GM12873 (cell line): ENCODE measurements around the gene CAMTA1.

Experiments used
- TF ChIP-seq, protein P1 (sequence below): IDR thresholded peaks from 2 replicates; pipeline ENCODE4 v1.5.1; 2012; ENCODE audit warnings: low read depth, mild to moderate bottlenecking, moderate library complexity, low read length, control low read depth; ENCODE audit not compliant: insufficient read depth; ENCODE audit errors: missing control alignments

The CAMTA1 gene

DNA sequence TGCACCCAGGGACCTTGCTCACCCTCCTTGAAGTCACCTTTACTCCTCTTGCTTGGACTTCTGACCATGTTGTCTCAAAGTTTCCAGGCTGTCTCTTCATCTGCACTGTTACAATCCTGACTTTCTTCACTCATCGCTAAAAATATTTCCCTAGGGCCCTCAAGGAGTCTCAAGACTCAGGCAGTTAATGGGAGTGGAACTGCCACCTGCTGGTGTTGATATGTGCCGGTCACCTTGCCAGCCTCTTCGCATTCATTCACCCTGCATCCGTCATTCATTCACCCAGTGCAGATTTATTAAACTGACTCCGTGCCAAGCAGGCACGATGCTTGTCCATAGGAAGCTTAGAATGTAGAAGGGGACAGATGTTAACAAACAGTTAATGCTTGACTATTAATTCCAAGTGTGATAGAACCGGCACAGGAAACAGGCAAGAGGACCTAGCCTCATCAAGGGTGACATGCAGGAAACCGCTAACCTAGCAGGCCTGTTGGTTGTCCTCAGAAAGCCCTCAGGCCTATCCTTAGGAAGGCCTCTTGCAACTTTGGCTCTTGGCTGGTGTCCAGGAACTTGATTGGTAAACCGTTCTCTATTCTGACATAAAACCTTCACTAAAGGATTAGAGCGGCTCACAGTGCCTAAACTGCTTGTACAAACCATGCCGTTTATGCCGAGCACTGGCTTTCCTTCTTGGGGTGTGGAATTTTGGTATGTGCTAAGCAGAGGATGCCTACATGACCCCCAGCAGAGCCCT, 342.2 kb downstream of the CAMTA1 start:
- TF ChIP-seq, protein P1, sequence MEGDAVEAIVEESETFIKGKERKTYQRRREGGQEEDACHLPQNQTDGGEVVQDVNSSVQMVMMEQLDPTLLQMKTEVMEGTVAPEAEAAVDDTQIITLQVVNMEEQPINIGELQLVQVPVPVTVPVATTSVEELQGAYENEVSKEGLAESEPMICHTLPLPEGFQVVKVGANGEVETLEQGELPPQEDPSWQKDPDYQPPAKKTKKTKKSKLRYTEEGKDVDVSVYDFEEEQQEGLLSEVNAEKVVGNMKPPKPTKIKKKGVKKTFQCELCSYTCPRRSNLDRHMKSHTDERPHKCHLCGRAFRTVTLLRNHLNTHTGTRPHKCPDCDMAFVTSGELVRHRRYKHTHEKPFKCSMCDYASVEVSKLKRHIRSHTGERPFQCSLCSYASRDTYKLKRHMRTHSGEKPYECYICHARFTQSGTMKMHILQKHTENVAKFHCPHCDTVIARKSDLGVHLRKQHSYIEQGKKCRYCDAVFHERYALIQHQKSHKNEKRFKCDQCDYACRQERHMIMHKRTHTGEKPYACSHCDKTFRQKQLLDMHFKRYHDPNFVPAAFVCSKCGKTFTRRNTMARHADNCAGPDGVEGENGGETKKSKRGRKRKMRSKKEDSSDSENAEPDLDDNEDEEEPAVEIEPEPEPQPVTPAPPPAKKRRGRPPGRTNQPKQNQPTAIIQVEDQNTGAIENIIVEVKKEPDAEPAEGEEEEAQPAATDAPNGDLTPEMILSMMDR, result no peak

DNA sequence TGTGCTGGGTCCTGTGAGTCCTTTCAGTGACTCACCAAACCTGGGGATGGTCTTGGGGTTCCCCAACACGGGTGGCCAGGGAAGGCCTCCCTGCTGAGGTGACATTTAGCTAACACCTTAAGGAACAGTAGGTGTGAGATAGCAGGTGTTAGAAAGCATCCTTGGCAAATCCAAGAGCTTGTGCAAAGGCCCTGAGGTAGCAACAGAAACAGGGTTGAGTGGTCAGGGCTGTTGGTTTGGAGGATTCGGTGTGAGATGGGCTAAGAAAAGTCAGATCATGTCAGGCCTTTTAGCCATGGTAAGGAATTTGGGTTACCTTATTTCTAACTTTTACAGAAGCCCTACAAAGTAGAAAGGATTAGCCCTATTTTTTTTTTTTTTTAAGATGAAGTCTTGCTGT, 343.0 kb downstream of the CAMTA1 start:
- TF ChIP-seq, protein P1, result no peak

DNA sequence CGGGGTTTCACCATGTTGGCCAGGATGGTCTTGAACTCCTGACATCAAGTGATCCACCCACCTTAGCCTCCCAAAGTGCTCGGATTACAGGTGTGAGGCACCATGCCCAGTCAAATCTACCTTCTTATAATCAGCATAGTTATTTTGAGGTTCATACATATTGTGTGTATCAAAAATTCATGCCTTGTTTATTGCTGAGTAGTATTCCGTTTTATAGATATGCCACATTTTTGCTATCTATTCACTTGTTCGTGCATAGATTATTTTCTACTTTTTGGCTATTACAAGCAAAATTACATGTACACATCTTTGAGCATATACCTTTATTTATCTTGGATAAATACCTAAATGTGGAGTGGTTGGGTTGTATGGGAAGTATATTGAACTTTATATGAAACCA, 344.9 kb downstream of the CAMTA1 start:
- TF ChIP-seq, protein P1, result no peak

DNA sequence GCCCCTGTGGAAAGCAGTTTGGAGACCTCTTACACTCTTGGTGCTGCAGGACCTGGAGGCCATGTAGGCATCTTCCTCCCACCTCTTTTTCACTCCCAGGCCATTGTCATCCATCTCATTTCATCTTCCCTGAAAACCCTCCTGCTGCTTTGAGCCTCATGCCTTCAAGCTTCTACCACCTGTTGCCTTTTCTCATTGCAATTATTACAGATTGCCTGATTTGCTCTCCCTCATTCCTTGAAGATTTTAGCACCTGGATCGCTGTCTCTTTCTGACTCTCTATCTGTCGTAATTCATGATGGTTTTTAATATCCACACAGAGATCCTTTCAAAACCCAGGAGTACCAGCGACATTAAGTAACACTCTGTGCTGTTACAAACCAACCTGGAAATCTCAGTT, 350.2 kb downstream of the CAMTA1 start:
- TF ChIP-seq, protein P1, result no peak

DNA sequence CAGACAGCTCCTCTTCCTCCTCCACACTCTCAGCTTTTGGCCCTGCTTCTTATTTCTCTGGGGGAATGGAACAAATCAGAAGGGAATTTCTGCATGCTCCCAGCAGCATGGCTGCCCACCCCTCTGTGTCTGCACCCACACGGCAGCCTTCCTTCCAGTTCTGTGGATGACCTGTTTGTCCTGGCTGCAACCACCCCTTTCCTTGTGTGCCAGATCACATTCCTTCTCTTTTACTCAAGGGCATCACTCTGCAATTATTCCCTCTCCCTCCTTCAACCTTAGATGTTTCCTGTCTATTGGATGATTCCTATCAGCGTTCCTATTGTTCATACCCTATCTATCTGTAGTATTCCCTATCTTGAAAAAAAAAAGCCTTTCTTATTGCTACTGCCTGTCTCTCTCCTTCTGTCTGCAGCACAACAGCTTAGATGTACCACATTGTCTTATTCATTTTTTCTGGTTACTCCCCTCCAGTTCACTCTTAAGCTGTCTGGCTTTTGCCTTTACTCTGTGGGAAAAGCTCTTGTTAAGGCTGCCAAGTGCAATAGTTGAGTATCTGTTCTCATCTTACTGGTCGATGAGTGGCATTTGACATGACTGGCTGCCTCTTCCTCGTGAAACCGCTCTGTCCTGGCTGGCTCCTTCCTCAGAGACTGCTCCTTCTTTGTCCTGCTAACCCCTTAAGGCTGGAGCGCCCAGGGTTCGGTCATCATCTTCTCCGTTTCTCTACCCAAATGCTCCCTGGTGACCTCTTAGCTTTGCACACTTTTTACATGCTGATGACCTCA, 351.1 kb downstream of the CAMTA1 start:
- TF ChIP-seq, protein P1, result no peak

DNA sequence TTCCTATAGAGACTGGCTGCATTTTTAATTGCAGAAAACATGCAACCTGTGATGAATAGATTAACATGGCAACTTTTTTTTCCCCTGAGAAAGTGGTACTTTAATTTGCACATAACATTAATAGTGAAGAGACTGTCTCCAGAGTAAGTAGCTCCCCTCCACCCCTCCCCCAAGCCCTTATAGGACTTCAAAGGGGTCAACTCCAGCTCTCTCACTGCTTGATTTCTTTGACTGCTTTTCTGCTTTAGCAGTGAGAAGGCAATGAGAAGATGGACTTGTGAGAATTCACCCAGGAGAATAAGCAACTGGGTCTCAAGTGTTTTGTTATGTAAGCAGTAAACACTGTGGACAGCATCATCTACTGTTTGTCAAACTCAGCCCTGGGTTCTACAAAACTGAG, 355.0 kb downstream of the CAMTA1 start:
- TF ChIP-seq, protein P1, result no peak

DNA sequence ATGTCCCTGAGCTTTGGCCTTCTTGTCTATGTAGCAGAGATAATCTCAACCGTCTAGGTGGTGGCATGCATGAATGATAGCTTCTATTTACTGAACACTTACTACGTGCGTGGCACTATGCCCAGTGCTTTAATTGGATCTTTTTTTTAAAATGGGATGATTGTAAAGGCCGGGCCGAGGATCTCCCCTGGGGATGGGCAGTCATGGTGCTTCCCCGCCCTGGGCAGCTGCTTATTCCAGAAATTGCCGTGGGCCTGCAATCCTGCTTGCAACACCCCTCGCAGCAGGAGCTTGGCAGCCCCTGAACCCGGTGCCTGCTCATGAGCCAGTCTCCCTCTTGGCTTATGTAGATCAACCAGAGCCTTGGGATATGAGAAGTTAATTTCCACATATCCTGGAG, 360.7 kb downstream of the CAMTA1 start:
- TF ChIP-seq, protein P1, result no peak
